Cardiac muscle cell (in vitro differentiated cells and primary cell): ENCODE measurements around the gene AGAP1. TPM values are rescaled to one million over a fixed set of nuclear protein-coding genes. Genes with fewer than 3 reads are reported as not detected.

Source experiments
- DNase-seq, 2 donors: peaks; one replicate each; pipeline versions ENCODE4 v3.0.0 to v3.0.0-alpha.2; 2010 to 2017; ENCODE audit warnings: low read depth in 1 of 2, low spot score in 1 of 2
- H3K27ac ChIP-seq: fragments of 200-600 bp; sonication (generic); 2 replicates; pipeline ENCODE4 v1.5.1; 2016
- H3K27me3 ChIP-seq: fragments of 200-600 bp; sonication (generic); 2 replicates; pipeline ENCODE4 v1.6.0; 2016; ENCODE audit warnings: control low read depth
- H3K36me3 ChIP-seq: fragments of 200-600 bp; sonication (generic); 2 replicates; pipeline ENCODE4 v1.5.1; 2016; ENCODE audit warnings: control low read depth
- H3K4me1 ChIP-seq: fragments of 200-600 bp; sonication (generic); 2 replicates; pipeline ENCODE4 v1.8.1; 2017; ENCODE audit warnings: low read depth, mild to moderate bottlenecking, mixed run types
- H3K4me3 ChIP-seq: fragments of 200-600 bp; sonication (generic); 2 replicates; pipeline ENCODE4 v1.5.1; 2016; ENCODE audit warnings: mild to moderate bottlenecking
- H3K9me3 ChIP-seq: fragments of 200-600 bp; sonication (generic); 2 replicates; pipeline ENCODE4 v1.5.1; 2017; ENCODE audit warnings: low read depth, mild to moderate bottlenecking, control low read depth
- polyA plus RNA-seq: library from polyadenylated mRNA; unstranded; fragments of >200 nt; fragmentation: Nextera tagmentation; extraction: Ambion mirVana; gene quantifications from 2 replicates; pipeline ENCODE4 v1.2.1, GENCODE V29; 2016
- total RNA-seq: library from RNA; depleted of rRNA; stranded (reverse); fragments of >200 nt; gene quantifications from 2 replicates; pipeline ENCODE4 v1.2.3, GENCODE V29; 2016
- TF ChIP-seq, protein P1 (sequence below): IDR thresholded peaks from 2 replicates; pipeline ENCODE4 v1.5.1; 2012; ENCODE audit warnings: low read depth, mild to moderate bottlenecking, low read length

Gene AGAP1
- total and polyA plus RNA-seq, 2 experiments from 2014 or later, result 8.6 to 38.2 TPM

DNA sequence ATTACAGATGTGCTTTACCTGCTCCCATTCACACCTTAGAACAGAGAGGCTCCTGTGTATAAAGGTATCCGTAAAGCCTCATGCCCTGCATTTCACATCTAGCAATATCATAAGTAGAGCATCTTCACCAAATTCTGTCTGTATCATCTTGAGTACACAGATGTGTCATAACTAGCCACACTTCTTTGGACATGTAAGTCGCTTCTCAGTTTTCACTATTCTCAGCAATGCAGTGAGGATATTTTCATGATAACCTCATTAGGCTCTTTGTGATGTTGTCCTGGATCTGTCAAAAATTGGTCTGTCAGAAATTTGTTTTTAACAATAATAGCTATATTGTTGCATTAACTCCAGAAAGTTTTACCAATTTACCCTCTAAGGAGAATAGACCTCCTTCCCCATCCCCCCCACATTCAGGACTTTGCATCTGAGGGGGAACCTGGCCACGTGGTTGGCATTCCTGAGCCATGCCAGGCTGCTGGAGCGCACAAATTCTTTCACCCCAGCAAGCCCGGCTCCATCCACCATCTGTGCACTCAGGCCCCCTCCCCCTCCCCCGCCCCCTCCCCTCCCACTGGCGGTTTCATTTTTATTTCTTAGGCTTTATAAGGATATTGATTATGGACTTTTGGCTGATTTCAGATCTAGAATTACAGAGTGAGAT, 34.1 kb downstream of the AGAP1 start:
- Histone ChIP-seq H3K27ac (no peak overlapping the region), H3K9me3 (no peaks in the 10 kb centered on the region), H3K4me1 (no peaks in the 10 kb centered on the region), H3K36me3 (no peaks in the 10 kb centered on the region), H3K27me3 (no peaks in the 10 kb centered on the region), H3K4me3 (no peak overlapping the region)
- TF ChIP-seq, protein P1, sequence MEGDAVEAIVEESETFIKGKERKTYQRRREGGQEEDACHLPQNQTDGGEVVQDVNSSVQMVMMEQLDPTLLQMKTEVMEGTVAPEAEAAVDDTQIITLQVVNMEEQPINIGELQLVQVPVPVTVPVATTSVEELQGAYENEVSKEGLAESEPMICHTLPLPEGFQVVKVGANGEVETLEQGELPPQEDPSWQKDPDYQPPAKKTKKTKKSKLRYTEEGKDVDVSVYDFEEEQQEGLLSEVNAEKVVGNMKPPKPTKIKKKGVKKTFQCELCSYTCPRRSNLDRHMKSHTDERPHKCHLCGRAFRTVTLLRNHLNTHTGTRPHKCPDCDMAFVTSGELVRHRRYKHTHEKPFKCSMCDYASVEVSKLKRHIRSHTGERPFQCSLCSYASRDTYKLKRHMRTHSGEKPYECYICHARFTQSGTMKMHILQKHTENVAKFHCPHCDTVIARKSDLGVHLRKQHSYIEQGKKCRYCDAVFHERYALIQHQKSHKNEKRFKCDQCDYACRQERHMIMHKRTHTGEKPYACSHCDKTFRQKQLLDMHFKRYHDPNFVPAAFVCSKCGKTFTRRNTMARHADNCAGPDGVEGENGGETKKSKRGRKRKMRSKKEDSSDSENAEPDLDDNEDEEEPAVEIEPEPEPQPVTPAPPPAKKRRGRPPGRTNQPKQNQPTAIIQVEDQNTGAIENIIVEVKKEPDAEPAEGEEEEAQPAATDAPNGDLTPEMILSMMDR, result no peak
- DNase-seq, result peak in 1 of 2 donors; percentile 36

DNA sequence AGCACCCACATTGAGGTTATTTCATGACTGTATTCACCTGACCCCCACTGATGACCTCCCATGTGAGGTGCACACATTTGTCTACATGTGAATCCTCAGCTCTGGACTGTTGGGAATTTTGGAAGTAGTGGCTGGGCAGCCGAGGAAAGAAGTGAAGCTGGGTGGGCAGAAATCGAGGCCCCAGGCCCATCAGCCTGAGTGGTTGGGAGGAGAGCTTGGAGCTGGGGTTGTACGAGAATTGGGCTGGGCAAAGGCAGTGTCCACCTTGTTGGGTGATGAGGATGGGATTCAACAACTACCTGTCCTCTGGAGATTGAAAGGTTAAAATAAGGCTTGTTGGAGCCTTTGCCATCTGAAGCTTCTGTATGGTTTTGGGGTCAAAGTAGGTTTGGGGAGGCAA, 35.8 kb downstream of the AGAP1 start:
- no peaks in the 10 kb centered on the region for H3K4me1 ChIP-seq
- TF ChIP-seq, protein P1, result no peak
- DNase-seq, result no peak
- H3K27ac ChIP-seq, result no peak overlapping the region
- no peaks in the 10 kb centered on the region for H3K27me3 ChIP-seq
- H3K36me3 ChIP-seq, result no peaks in the 10 kb centered on the region
- no peaks in the 10 kb centered on the region for H3K9me3 ChIP-seq
- no peak overlapping the region for H3K4me3 ChIP-seq

DNA sequence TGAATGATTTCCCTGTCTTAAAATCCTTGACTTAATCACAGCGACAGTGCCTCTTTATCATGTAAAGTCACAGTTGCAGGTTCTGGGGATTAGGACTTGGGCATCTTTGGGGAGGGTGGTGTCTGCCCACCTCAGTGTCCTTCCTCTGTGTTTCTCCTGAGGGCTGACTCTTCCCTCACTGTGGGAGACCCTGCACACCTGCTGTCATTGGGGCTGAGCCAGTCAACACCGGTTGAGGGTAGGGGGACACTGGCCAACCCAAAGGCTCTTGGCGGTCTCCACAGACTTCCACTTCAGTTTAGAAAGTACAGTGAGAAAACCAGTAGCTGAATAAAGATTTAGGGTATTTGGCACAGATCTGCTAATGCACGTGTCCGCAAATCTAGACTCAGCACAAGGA, 36.9 kb downstream of the AGAP1 start:
- H3K4me1 ChIP-seq, result no peaks in the 10 kb centered on the region
- TF ChIP-seq, protein P1, result no peak
- H3K27ac ChIP-seq, result no peak overlapping the region
- no peak overlapping the region for H3K4me3 ChIP-seq
- no peaks in the 10 kb centered on the region for H3K9me3 ChIP-seq
- DNase-seq, result no peak
- no peaks in the 10 kb centered on the region for H3K27me3 ChIP-seq
- no peaks in the 10 kb centered on the region for H3K36me3 ChIP-seq

DNA sequence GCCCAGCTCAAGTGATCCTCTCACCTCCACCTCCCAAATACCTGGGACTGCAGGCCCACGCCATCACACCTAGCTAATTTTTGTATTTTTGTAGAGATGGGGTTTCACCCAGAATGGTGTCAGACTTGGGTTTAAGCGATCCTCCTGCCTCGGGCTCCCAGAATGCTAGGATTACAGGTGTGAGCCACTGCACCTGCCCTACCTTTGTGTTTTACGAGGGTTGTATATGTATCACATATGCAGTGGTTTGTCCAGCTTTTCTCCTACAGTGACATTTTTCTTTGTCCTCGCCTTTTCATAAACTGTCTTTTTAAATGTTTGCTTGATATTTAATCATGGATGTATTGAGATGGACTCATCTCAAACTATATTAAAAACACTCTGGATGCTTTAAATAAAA, 38.5 kb downstream of the AGAP1 start:
- H3K27ac ChIP-seq, result no peak overlapping the region
- H3K36me3 ChIP-seq, result no peaks in the 10 kb centered on the region
- H3K4me3 ChIP-seq, result no peak overlapping the region
- H3K27me3 ChIP-seq, result no peaks in the 10 kb centered on the region
- TF ChIP-seq, protein P1, result no peak
- H3K4me1 ChIP-seq, result no peaks in the 10 kb centered on the region
- no peaks in the 10 kb centered on the region for H3K9me3 ChIP-seq
- DNase-seq, result no peak

DNA sequence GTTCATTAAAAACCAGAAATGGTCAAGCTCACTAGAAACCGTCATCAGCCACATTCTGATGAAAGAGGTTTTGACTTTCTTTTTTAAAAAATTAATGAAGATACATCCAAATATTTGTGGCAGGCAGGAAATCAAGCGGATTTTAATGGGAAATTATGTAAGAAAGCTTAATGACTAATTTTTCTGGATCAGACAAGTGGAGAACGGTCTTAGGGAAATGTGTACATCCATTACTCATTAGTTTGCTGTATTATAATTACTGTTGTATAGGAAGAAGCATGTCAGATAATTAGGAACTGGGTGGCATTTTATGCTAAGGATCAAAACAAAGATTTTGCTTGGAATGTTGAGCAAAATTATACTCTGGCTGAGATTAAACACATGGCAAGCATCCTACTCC, 39.4 kb downstream of the AGAP1 start:
- Histone ChIP-seq H3K9me3 (no peaks in the 10 kb centered on the region), H3K4me1 (no peaks in the 10 kb centered on the region), H3K27ac (no peak overlapping the region), H3K4me3 (no peak overlapping the region), H3K27me3 (no peaks in the 10 kb centered on the region), H3K36me3 (no peaks in the 10 kb centered on the region)
- TF ChIP-seq, protein P1, result no peak
- no peak for DNase-seq
